Nephron (organoid): Measurements from ENCODE around the gene FSTL4.

Experiments used
- H3K27ac Mint-ChIP-seq, 3 experiments: 2 replicates each; pipeline ENCODE4 v1.8.0; 2020; ENCODE audit warnings: mixed read lengths in 3 of 3, mild to moderate bottlenecking in 2 of 3, moderate library complexity in 1 of 3
- H3K27me3 Mint-ChIP-seq: 2 replicates; pipeline ENCODE4 v1.8.0; 2021; ENCODE audit warnings: low read depth, mild to moderate bottlenecking, moderate library complexity, mixed read lengths
- H3K36me3 Mint-ChIP-seq: 2 replicates; pipeline ENCODE4 v1.8.0; 2020; ENCODE audit warnings: low read depth, mixed read lengths
- H3K4me1 Mint-ChIP-seq: 2 replicates; pipeline ENCODE4 v1.8.0; 2020; ENCODE audit warnings: mixed read lengths
- H3K4me3 Mint-ChIP-seq, 3 experiments: 2 replicates each; pipeline ENCODE4 v1.8.0; 2020; ENCODE audit warnings: mild to moderate bottlenecking in 3 of 3, mixed read lengths in 3 of 3, moderate library complexity in 2 of 3
- H3K9me3 Mint-ChIP-seq: 2 replicates; pipeline ENCODE4 v1.8.0; 2020; ENCODE audit warnings: mixed read lengths
- TF ChIP-seq, protein P1 (sequence below), 3 experiments: fragments of 200-600 bp; sonication (generic); IDR thresholded peaks; one replicate each; pipeline ENCODE4 v1.5.0; 2021; ENCODE audit warnings: antibody characterized with exemption in 3 of 3; ENCODE audit not compliant: unreplicated experiment in 3 of 3

Gene FSTL4

DNA sequence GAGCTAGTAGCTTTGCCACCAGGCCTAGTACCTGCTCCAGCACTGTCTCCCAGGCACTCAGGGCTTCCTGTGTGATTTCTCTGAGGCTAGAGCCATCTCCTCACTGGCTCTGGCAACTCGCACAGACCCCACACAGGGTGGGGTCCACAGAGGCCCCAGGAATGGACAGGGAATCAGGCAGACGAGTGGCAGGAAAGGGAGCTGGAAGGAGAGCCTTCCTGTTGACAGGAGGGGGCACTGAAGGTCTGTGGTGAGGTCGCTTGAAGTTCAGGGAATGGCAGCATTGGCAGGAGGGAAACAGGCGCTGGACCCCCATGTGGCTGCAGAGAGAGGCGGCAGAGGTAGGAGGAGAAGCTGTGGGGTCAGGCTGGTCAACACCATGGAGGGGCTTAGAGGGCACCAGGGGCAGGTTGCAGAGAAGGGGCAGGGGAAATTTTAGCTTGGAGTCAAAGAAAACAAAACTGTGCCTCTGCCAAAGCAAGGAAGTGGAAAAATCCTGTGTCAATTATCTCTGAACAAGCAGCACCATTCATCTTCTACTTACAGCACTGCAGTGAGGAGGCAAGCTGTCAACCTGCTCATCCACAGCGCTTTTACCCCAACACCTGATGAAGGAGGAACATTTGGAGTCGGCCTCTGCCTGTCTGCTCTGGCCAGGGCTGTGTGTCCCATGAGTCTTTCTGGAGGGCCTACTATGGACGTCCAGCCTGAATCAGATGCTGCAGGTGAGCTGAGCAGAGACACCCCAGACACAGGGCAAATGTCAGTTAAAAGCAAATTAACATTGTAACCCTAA is 270.2 kb downstream of the FSTL4 start:
- Mint-ChIP-seq H3K36me3 (no peaks in the 10 kb centered on the region), H3K4me1 (no peaks in the 10 kb centered on the region), H3K27me3 (peaks cover 30% of the 10 kb centered on the region)

DNA sequence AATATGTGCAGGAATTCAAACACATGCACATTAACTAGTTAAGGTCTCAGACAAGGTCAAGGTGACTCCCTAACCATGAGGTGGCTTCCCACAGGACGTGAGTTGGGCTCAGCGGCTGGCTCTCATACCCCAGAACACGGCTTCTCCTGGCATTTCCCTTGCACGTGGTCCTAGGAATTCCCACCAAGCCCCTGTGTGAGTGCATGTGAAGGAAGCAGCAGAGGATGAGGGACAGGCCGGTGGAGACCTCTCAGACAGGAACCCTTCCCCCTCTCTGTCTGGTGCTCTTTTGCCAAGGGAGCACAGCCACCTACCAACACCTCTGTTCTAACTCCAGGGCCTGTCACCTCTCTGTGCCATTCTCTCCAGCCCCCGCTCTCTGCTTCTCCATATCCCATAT is 271.0 kb downstream of the FSTL4 start:
- TF ChIP-seq, protein P1, sequence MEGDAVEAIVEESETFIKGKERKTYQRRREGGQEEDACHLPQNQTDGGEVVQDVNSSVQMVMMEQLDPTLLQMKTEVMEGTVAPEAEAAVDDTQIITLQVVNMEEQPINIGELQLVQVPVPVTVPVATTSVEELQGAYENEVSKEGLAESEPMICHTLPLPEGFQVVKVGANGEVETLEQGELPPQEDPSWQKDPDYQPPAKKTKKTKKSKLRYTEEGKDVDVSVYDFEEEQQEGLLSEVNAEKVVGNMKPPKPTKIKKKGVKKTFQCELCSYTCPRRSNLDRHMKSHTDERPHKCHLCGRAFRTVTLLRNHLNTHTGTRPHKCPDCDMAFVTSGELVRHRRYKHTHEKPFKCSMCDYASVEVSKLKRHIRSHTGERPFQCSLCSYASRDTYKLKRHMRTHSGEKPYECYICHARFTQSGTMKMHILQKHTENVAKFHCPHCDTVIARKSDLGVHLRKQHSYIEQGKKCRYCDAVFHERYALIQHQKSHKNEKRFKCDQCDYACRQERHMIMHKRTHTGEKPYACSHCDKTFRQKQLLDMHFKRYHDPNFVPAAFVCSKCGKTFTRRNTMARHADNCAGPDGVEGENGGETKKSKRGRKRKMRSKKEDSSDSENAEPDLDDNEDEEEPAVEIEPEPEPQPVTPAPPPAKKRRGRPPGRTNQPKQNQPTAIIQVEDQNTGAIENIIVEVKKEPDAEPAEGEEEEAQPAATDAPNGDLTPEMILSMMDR (IDR thresholded peaks at IDR 0.05; ENCODE audit: unreplicated experiment in 3 of 3), result no peak
- Mint-ChIP-seq H3K27ac (no peak overlapping the region), H3K9me3 (no peaks in the 10 kb centered on the region)

More for the DNA sequence above, 270.2 kb downstream of the FSTL4 start:
- TF ChIP-seq, protein P1 (IDR thresholded peaks at IDR 0.05; ENCODE audit: unreplicated experiment in 3 of 3), result no peak
- no peak overlapping the region for H3K4me3 Mint-ChIP-seq
- no peak overlapping the region for H3K27ac Mint-ChIP-seq
- peaks cover 2% of the 10 kb centered on the region for H3K9me3 Mint-ChIP-seq

DNA sequence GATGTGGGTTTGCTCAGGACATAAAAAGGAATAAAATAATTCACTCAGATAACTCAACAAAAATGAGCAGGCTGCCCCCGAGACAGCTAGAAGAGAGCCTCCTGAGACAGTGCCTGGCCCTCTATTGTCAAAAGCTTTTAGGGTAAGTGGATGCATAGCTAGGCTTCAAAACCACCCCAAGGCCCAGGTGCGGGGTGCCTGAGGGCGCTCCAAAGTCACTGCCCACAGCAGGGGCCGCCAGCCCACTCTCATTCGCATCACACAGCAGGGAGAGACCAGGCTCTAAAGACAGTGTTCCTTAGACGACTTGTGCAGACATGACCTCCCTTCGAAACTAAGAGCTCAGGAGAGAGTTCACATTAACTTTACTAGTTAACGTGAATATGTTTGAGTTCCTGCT is 271.5 kb downstream of the FSTL4 start:
- H3K27ac Mint-ChIP-seq, result no peak overlapping the region
- H3K36me3 Mint-ChIP-seq, result no peaks in the 10 kb centered on the region
- TF ChIP-seq, protein P1 (IDR thresholded peaks at IDR 0.05; ENCODE audit: unreplicated experiment in 3 of 3), result no peak
- H3K4me3 Mint-ChIP-seq, result no peak overlapping the region
- no peaks in the 10 kb centered on the region for H3K4me1 Mint-ChIP-seq
- peaks cover 24% of the 10 kb centered on the region for H3K27me3 Mint-ChIP-seq
- H3K9me3 Mint-ChIP-seq, result no peaks in the 10 kb centered on the region

More for the DNA sequence above, 271.0 kb downstream of the FSTL4 start:
- Mint-ChIP-seq H3K4me1 (no peaks in the 10 kb centered on the region), H3K27me3 (peaks cover 25% of the 10 kb centered on the region), H3K36me3 (no peaks in the 10 kb centered on the region), H3K4me3 (no peak overlapping the region)

DNA sequence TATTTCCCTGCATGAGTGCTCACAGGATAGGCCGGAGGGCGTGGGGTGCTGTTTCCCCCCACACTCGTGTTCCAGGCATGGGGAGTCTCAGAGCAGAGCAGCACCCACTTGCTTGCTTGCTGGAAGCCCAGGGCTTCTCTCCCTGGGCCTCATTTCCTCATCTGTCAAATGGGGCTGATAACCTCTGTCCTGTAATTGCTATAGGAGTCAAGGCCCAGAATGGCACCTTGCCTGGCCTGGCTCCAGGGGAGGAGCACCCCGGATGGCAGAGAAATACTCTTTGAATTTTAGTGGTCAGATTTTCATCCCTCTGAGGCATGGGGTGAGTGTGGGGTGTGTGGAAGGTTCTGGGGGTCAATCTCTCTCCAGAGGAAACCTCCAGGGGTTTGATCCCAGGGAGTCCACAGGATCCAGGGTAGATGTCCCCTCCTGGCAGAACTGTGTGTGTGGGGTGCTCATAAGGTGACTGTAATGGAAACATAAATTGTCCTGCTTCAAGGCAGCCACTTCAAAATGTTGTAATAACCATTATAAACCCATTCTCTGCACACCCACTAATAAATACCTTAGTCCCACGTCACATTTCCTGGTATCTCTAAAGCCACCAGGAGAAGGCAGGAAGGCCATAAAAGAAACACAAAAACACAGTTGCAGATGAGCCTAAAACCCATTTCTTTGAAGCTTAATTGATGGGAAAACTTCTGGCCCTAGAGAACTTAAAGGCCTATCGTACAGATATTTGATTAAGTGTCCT is 272.2 kb downstream of the FSTL4 start:
- H3K27ac Mint-ChIP-seq, result no peak overlapping the region
- H3K9me3 Mint-ChIP-seq, result no peaks in the 10 kb centered on the region
- H3K36me3 Mint-ChIP-seq, result no peaks in the 10 kb centered on the region
- H3K4me1 Mint-ChIP-seq, result no peaks in the 10 kb centered on the region
- H3K27me3 Mint-ChIP-seq, result peaks cover 21% of the 10 kb centered on the region
- no peak overlapping the region for H3K4me3 Mint-ChIP-seq
- TF ChIP-seq, protein P1 (IDR thresholded peaks at IDR 0.05; ENCODE audit: unreplicated experiment in 3 of 3), result no peak

DNA sequence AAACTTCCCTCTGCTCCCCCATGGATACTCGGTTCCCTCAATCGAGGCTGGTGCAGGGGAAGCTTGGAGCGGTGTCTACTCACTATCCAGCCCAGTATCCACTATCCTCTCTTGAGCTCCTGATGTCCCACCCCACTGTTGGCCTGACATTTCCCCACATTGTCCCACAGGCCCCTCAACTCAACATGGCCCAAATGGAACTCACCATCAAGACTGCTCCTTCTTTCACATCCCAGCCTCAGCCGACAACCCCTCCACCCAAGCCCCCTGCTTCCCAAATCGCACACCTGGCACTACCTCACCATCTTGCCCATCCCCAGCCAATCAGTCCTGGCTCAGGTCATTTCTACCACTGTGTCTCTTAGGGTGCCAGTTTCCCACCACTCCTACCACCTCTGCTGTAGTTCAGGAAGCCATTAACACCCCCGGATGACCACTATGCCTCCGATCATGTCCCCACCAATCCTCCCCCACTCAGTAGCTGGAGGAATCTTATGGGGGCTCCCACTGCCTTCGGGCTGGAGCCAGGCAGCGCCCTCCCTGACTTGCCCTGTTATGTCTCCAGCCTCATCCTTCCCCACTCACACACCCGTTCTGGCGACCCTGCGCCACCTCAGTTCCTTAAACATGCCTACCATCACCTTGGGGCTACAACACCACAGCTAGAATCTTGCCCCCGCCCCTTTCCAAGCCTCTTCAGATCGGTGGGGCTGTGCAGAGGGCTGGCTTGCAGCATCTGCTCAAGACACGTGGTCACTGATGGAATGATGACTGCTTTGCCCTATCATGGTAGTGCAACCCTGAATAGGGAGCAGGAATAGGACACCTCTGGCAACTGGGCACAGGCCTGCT is 273.6 kb downstream of the FSTL4 start:
- no peak overlapping the region for H3K27ac Mint-ChIP-seq
- H3K27me3 Mint-ChIP-seq, result peaks cover 22% of the 10 kb centered on the region
- TF ChIP-seq, protein P1 (IDR thresholded peaks at IDR 0.05; ENCODE audit: unreplicated experiment in 3 of 3), result no peak
- no peaks in the 10 kb centered on the region for H3K4me1 Mint-ChIP-seq
- no peaks in the 10 kb centered on the region for H3K36me3 Mint-ChIP-seq
- no peaks in the 10 kb centered on the region for H3K9me3 Mint-ChIP-seq
- no peak overlapping the region for H3K4me3 Mint-ChIP-seq
